Epithelial cell of proximal tubule (primary cell): ENCODE data around the gene ZNF576. TPM values are rescaled to one million over a fixed set of nuclear protein-coding genes. Genes with fewer than 3 reads are reported as not detected.
A peak's percentile ranks its signal among the peaks of the same experiment; 100 is the strongest.

Experiments used
- DNase-seq: peaks from one replicate; pipeline ENCODE4 v3.0.0-alpha.2; 2011; ENCODE audit warnings: low read depth
- H3K4me3 ChIP-seq: 2 replicates; pipeline ENCODE4 v1.5.1; 2011; ENCODE audit warnings: low read depth, mild to moderate bottlenecking, low read length
- CTCF ChIP-seq: conservative IDR thresholded peaks from 2 replicates; pipeline ENCODE4 v1.5.1; 2012; ENCODE audit warnings: low read depth, mild to moderate bottlenecking, low read length
- total RNA-seq: library from RNA; depleted of rRNA; stranded (reverse); fragments of >200 nt; gene quantifications from 2 replicates; pipeline ENCODE4 v1.2.3, GENCODE V29; 2015

ZNF576 gene
- total RNA-seq, 1 donor from 2014 or later, result 6.9 TPM

DNA sequence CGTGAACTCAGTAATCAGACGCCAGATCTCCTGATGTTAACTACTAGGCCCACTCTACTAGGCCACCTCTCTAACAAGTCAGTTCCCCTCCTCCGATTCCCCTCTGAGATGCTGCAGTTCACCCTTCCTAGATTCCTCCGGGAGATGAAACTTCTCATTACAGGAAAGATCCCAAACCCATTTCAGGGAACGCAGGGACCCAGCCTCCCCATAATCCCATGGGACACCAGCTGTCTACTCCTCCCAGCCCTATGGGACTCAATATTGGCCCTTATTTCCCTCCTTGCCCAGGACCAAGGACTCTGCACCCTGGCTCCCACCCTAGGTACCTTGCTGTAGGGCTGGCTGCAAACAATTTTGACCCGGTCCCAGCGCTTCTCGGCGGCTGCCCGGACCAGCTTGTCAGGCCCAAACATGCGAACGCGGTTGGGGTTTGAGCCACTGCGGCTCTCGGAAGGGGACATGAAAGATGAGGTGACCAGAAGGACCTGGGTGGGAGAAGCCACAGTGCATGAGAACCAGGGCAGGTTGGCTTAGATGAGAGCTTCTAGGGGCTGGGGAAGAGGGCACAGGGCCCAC, 42.0 kb upstream of the ZNF576 start:
- TF ChIP-seq CTCF, result no peak
- H3K4me3 ChIP-seq, result no peak overlapping the region
- no peak for DNase-seq

- no peak for DNase-seq
- TF ChIP-seq CTCF, result peak; percentile 91
- H3K4me3 ChIP-seq, result no peak overlapping the region
Observed at GRCh38 chr19:43555185-43555770, 41.1 kb upstream of the ZNF576 start.

DNA sequence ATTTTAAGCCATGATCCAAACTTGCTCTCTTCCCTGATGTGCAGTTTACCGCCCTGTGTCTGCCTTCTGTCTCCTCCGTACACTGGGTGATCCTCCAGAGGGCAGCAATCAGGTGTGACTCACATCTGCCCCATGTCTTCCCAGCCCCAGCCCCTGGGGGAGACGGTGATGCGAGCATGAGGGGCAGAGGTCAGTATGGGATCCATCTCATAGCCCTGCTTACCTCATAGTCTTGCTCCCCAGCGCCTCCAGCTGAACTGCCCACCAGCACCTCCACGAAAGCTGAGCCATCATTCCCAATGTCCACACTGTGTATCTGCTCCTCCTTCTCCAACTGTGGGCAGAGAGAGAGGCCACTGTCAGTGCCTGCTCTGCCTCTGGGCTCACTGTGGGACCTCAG, 35.7 kb upstream of the ZNF576 start:
- no peak overlapping the region for H3K4me3 ChIP-seq
- DNase-seq, result no peak
- peak; percentile 24 for TF ChIP-seq CTCF

DNA sequence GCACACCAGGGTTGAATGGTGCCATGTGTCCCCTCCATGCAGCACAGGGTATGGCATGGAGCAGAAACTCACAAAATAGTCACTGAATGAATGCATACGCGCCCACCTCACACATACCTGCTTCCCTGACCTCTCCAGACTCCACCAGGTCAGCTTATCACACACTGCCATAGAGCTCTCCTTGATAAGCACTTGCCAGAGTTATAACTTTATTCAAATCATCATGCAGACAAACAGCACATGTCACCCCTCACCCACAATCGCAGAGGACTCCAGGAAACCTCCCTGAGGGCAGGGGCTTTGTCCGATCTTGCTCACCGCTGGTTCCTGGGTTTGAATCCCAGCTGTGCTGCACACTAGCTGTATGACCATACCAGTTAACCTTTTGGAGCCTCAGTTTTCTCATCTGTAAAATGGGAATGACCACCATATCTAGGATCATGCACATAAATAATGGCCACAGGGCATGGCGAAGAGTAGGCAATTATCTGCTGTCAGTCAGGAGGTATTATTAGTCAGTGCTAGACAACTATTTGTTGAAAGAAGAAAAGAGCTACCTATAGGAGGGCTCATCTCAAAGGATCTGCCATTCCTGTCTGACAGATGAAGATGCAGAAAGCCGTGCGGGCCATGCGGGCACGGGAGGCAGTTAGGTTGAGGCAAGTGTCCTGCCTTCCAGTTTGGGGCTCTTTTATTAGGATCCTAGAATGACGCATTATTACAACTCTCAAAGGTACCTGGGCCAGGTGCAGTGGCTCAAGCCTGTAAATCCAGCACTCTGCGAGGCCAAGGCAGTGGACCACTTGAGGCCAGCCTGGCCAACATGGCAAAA, 35.0 kb upstream of the ZNF576 start:
- no peak for TF ChIP-seq CTCF
- no peak overlapping the region for H3K4me3 ChIP-seq
- DNase-seq, result no peak

- no peak for DNase-seq
- no peak for TF ChIP-seq CTCF
- no peak overlapping the region for H3K4me3 ChIP-seq
Observed at GRCh38 chr19:43562226-43562697, 34.1 kb upstream of the ZNF576 start.

GRCh38 chr19:43562698-43563241, 33.6 kb upstream of the ZNF576 start:
- no peak for TF ChIP-seq CTCF
- H3K4me3 ChIP-seq, result no peak overlapping the region
- no peak for DNase-seq
